Gastrocnemius medialis (tissue), 4 donors: ENCODE data around the gene SLC46A3.

Experiments
- POLR2A ChIP-seq, 2 donors: fragments of 450-650 bp; IDR thresholded peaks; one replicate each; pipeline ENCODE4 v1.6.1; 2017; ENCODE audit warnings: antibody characterized with exemption in 2 of 2, mild to moderate bottlenecking in 2 of 2, moderate library complexity in 2 of 2
- TF ChIP-seq, protein P1 (sequence below), 5 experiments: fragments of 450-650 bp in 3 of 5; fragments of 200-600 bp in 2 of 5; sonication (generic) in 2 of 5; IDR thresholded peaks in 4 of 5; conservative IDR thresholded peaks in 1 of 5; 1 replicate in 4 of 5; 2 replicates in 1 of 5; pipeline ENCODE4 v1.5.1; 2016 to 2019; ENCODE audit warnings: antibody characterized with exemption in 5 of 5, mild to moderate bottlenecking in 3 of 5, moderate library complexity in 3 of 5

DNA sequence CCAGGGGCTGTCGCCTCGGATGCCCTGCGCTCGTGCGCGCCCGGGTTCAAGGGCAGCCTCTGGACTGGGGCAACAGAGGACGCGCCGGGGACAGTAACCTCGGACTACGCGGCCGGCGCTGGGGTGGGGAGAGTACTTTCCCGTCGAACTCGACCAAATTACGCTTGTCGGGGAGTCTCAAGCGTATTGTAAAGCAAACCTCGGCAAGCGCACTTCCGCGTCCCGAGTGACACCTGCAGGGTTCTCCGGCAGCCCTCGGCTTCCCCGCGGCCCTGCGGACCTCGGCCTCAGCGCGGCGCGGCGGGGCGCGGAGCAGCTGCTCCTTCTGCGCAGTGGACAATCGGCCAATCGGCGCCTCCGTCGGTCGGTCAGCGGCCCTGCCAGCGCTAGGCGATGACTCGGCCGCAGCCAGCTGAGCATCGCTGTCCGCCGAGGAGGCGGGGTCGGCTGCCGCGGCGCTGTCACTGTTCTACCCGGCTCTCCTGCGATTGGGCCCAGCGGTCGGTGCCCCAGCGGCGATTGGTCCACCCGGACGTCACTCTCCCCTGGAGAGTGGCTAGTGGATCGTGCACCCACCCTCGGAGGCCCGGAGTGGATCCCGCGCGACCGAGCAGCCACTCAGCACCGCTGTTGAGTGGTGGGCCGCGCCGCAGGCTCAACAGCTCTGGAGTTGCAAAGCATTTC is at the start of gene SLC46A3:
- TF ChIP-seq, protein P1, sequence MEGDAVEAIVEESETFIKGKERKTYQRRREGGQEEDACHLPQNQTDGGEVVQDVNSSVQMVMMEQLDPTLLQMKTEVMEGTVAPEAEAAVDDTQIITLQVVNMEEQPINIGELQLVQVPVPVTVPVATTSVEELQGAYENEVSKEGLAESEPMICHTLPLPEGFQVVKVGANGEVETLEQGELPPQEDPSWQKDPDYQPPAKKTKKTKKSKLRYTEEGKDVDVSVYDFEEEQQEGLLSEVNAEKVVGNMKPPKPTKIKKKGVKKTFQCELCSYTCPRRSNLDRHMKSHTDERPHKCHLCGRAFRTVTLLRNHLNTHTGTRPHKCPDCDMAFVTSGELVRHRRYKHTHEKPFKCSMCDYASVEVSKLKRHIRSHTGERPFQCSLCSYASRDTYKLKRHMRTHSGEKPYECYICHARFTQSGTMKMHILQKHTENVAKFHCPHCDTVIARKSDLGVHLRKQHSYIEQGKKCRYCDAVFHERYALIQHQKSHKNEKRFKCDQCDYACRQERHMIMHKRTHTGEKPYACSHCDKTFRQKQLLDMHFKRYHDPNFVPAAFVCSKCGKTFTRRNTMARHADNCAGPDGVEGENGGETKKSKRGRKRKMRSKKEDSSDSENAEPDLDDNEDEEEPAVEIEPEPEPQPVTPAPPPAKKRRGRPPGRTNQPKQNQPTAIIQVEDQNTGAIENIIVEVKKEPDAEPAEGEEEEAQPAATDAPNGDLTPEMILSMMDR (IDR thresholded peaks at IDR 0.05 in 4 of 5, conservative IDR thresholded peaks at IDR 0.05 in 1 of 5) = peak in 2 of 5 experiments; percentile 25 to 35
- TF ChIP-seq POLR2A (IDR thresholded peaks at IDR 0.05) = peak; percentile 77 to 86
